DND-41 (cell line): Measurements from ENCODE around the gene SNURF.
"Not testable (repeated sequence)": the region's sequence is repeated elsewhere in the genome, so short reads cannot be mapped to it uniquely, and the experiment has no call there.

Source experiments
- ATAC-seq: fragments of 200-7000 bp; cut with Tn5 transposase; 3 replicates; pipeline ENCODE4 v1.9.1; 2021; ENCODE audit warnings: low read depth; ENCODE audit not compliant: insufficient read depth
- DNase-seq: peaks from one replicate; pipeline ENCODE4 v3.0.0-alpha.2; 2020
- H2AFZ ChIP-seq: 2 replicates; pipeline ENCODE4 v1.6.0; 2012; ENCODE audit warnings: low read depth, low read length
- H3K27ac ChIP-seq: 2 replicates; pipeline ENCODE4 v1.5.1; 2012; ENCODE audit warnings: low read length, inconsistent platforms
- H3K27me3 ChIP-seq: fragments of 200-600 bp; sonication (generic); 2 replicates; pipeline ENCODE4 v1.6.0; 2012; ENCODE audit warnings: low read length, mild to moderate bottlenecking, inconsistent platforms; ENCODE audit not compliant: insufficient read depth, poor library complexity
- H3K36me3 ChIP-seq: 2 replicates; pipeline ENCODE4 v1.5.1; 2012; ENCODE audit warnings: low read length, inconsistent platforms; ENCODE audit not compliant: insufficient read depth
- H3K4me1 ChIP-seq: 2 replicates; pipeline ENCODE4 v1.5.1; 2012; ENCODE audit warnings: mild to moderate bottlenecking, low read length; ENCODE audit not compliant: insufficient read depth
- H3K4me2 ChIP-seq: 2 replicates; pipeline ENCODE4 v1.6.0; 2012; ENCODE audit warnings: mild to moderate bottlenecking, moderate library complexity, low read length, inconsistent platforms; ENCODE audit not compliant: insufficient read depth
- H3K4me3 ChIP-seq, 2 experiments: fragments of 200-600 bp in 1 of 2; shearing (Covaris generic) in 1 of 2; 2 replicates each; pipeline ENCODE4 v1.5.1; 2012 to 2016; ENCODE audit warnings: inconsistent platforms in 2 of 2, low read length in 2 of 2, mild to moderate bottlenecking in 2 of 2, low read depth in 1 of 2, moderate library complexity in 1 of 2
- H3K79me2 ChIP-seq: 2 replicates; pipeline ENCODE4 v1.6.0; 2012; ENCODE audit warnings: low read length, inconsistent platforms; ENCODE audit not compliant: insufficient read depth
- H3K9ac ChIP-seq: 2 replicates; pipeline ENCODE4 v1.6.0; 2012; ENCODE audit warnings: low read depth, mild to moderate bottlenecking, inconsistent platforms, low read length, moderate library complexity
- H3K9me3 ChIP-seq: 2 replicates; pipeline ENCODE4 v1.5.1; 2012; ENCODE audit warnings: low read length, moderate library complexity, mild to moderate bottlenecking, inconsistent platforms; ENCODE audit not compliant: insufficient read depth, severe bottlenecking
- H4K20me1 ChIP-seq: 2 replicates; pipeline ENCODE4 v1.6.0; 2012; ENCODE audit warnings: low read length; ENCODE audit not compliant: insufficient read depth
- CTCF ChIP-seq: IDR thresholded peaks from 2 replicates; pipeline ENCODE4 v1.5.1; 2012; ENCODE audit warnings: borderline replicate concordance, low read length, moderate library complexity, mild to moderate bottlenecking; ENCODE audit not compliant: poor library complexity, severe bottlenecking; ENCODE audit errors: extremely low read depth
- EZH2 ChIP-seq: IDR thresholded peaks from 3 replicates; pipeline ENCODE4 v1.6.1; 2012; ENCODE audit warnings: borderline replicate concordance, low read depth, mild to moderate bottlenecking, moderate library complexity, low read length, inconsistent platforms; ENCODE audit not compliant: severe bottlenecking

The SNURF gene

GRCh38 chr15:24971772-24972171 is 17.0 kb downstream of the SNURF start:
- ATAC-seq (no peak), DNase-seq (no peak)
- Histone ChIP-seq H3K4me3 (no peak overlapping the region), H3K27ac (no peak overlapping the region), H3K9ac (no peak overlapping the region), H3K9me3 (no peaks in the 10 kb centered on the region), H2AFZ (no peak overlapping the region), H3K27me3 (no peaks in the 10 kb centered on the region), H3K4me1 (no peaks in the 10 kb centered on the region), H3K36me3 (peaks cover 63% of the 10 kb centered on the region), H3K79me2 (no peaks in the 10 kb centered on the region), H4K20me1 (no peaks in the 10 kb centered on the region), H3K4me2 (no peak overlapping the region)
- TF ChIP-seq CTCF: no peak
- no peak for TF ChIP-seq EZH2

- H3K9ac ChIP-seq, DNase-seq, H3K27me3 ChIP-seq, H4K20me1 ChIP-seq, H3K79me2 ChIP-seq, H3K4me3 ChIP-seq, ATAC-seq, H3K9me3 ChIP-seq, H3K27ac ChIP-seq, H3K4me2 ChIP-seq, H3K4me1 ChIP-seq, H2AFZ ChIP-seq: not testable (repeated sequence)
- peaks cover 65% of the 10 kb centered on the region for H3K36me3 ChIP-seq
Observed at GRCh38 chr15:24972707-24973106, 17.9 kb downstream of the SNURF start.

- no peak overlapping the region for H2AFZ ChIP-seq
- ATAC-seq (no peak), DNase-seq (no peak)
- H3K9ac ChIP-seq: no peak overlapping the region
- no peaks in the 10 kb centered on the region for H3K27me3 ChIP-seq
- H3K4me1 ChIP-seq: no peaks in the 10 kb centered on the region
- H3K9me3 ChIP-seq: no peaks in the 10 kb centered on the region
- no peak overlapping the region for H3K27ac ChIP-seq
- H3K4me3 ChIP-seq: no peak overlapping the region
- no peaks in the 10 kb centered on the region for H4K20me1 ChIP-seq
- peaks cover 79% of the 10 kb centered on the region for H3K36me3 ChIP-seq
- H3K4me2 ChIP-seq: no peak overlapping the region
- H3K79me2 ChIP-seq: no peaks in the 10 kb centered on the region
- TF ChIP-seq EZH2: no peak
- no peak for TF ChIP-seq CTCF
Observed at GRCh38 chr15:24976932-24977331, 22.1 kb downstream of the SNURF start.

GRCh38 chr15:24977686-24978085 is 22.9 kb downstream of the SNURF start:
- Histone ChIP-seq H3K79me2 (no peaks in the 10 kb centered on the region), H3K36me3 (peaks cover 86% of the 10 kb centered on the region), H2AFZ (no peak overlapping the region), H3K4me2 (no peak overlapping the region), H3K4me3 (no peak overlapping the region), H3K4me1 (no peaks in the 10 kb centered on the region), H3K27me3 (no peaks in the 10 kb centered on the region), H4K20me1 (no peaks in the 10 kb centered on the region), H3K27ac (no peak overlapping the region), H3K9ac (no peak overlapping the region), H3K9me3 (no peaks in the 10 kb centered on the region)
- TF ChIP-seq EZH2 (no peak), CTCF (no peak)
- ATAC-seq (no peak), DNase-seq (no peak)
